H1 (cell line): ENCODE data around the gene PRR30. TPM values are rescaled to one million over a fixed set of nuclear protein-coding genes. Genes with fewer than 3 reads are reported as not detected.

Experiments
- CTCF ChIA-PET: fragments of 300-600 bp; sonication (Branson Sonifier 250); formaldehyde crosslinking; loops from one replicate; lab custom pipeline; 2021; ENCODE audit not compliant: partially characterized antibody; lab: Charles Lee
- POLR2A ChIA-PET: fragments of 300-600 bp; sonication (Branson Sonifier 250); formaldehyde crosslinking; loops from one replicate; lab custom pipeline; 2021; ENCODE audit warnings: inconsistent platforms; ENCODE audit not compliant: partially characterized antibody; lab: Charles Lee
- DNase-seq, 2 experiments: peaks; one replicate each; pipeline versions ENCODE4 v3.0.0 to v3.0.0-alpha.2; 2010 to 2022; ENCODE audit warnings: low spot score in 2 of 2, low read depth in 1 of 2, mixed read lengths in 1 of 2
- FAIRE-seq: peaks from 2 replicates; lab custom pipeline; 2011; peaks lifted over from hg19 to GRCh38; lab: Jason Lieb, UNC
- H2AFZ ChIP-seq: 2 replicates; pipeline ENCODE4 v1.8.1; 2012; ENCODE audit warnings: low read length, inconsistent platforms
- H2AK5ac ChIP-seq: 2 replicates; pipeline ENCODE4 v1.6.1; 2013; ENCODE audit warnings: low read depth, low read length
- H2BK120ac ChIP-seq: replicated peaks from 2 replicates; pipeline ENCODE3; 2013; ENCODE audit warnings: low read depth, low read length, inconsistent platforms
- H2BK12ac ChIP-seq: 2 replicates; pipeline ENCODE4 v1.6.1; 2013; ENCODE audit warnings: low read depth, low read length
- H2BK15ac ChIP-seq: 2 replicates; pipeline ENCODE4 v1.6.1; 2013; ENCODE audit warnings: low read length
- H2BK20ac ChIP-seq: 2 replicates; pipeline ENCODE4 v1.6.1; 2013; ENCODE audit warnings: low read length
- H2BK5ac ChIP-seq: 2 replicates; pipeline ENCODE4 v1.6.1; 2013; ENCODE audit warnings: low read depth, low read length
- H3K14ac ChIP-seq: 2 replicates; pipeline ENCODE4 v1.6.1; 2013; ENCODE audit warnings: inconsistent platforms; ENCODE audit not compliant: insufficient read length
- H3K18ac ChIP-seq: 2 replicates; pipeline ENCODE4 v1.6.1; 2013; ENCODE audit warnings: low read length; ENCODE audit errors: extremely low read depth
- H3K23ac ChIP-seq: 2 replicates; pipeline ENCODE4 v1.6.1; 2013; ENCODE audit warnings: inconsistent platforms; ENCODE audit not compliant: insufficient read length
- H3K23me2 ChIP-seq: 2 replicates; pipeline ENCODE4 v1.6.1; 2013; ENCODE audit warnings: low read depth, low read length
- H3K27ac ChIP-seq: 2 replicates; pipeline ENCODE4 v1.6.1; 2011; ENCODE audit warnings: low read depth, low read length, inconsistent platforms
- H3K27me3 ChIP-seq, 4 experiments: replicated peaks in 1 of 4; 1 replicate in 1 of 4; 2 replicates in 3 of 4; pipeline versions ENCODE4 v1.6.1 to v1.8.1; 2011 to 2013; ENCODE audit warnings: low read length in 3 of 4, mild to moderate bottlenecking in 3 of 4, inconsistent platforms in 2 of 4, mixed read lengths in 2 of 4, moderate library complexity in 1 of 4; ENCODE audit not compliant: control insufficient read depth in 3 of 4, insufficient read depth in 3 of 4; ENCODE audit errors: extremely low read depth in 1 of 4
- H3K36me3 ChIP-seq, 4 experiments: 2 replicates each; pipeline versions ENCODE4 v1.6.1 to v1.8.1; 2011 to 2013; ENCODE audit warnings: mild to moderate bottlenecking in 4 of 4, low read length in 3 of 4, moderate library complexity in 2 of 4, control low read depth in 1 of 4, inconsistent platforms in 1 of 4; ENCODE audit not compliant: insufficient read depth in 4 of 4, control insufficient read depth in 2 of 4
- H3K4ac ChIP-seq: replicated peaks from 2 replicates; pipeline ENCODE3; 2013; ENCODE audit warnings: low read length, low read depth, mixed read lengths, inconsistent platforms; ENCODE audit not compliant: insufficient read length
- H3K4me1 ChIP-seq, 4 experiments: replicated peaks in 1 of 4; 1 replicate in 1 of 4; 2 replicates in 3 of 4; pipeline versions ENCODE4 v1.6.1 to v1.8.1; 2011 to 2013; ENCODE audit warnings: low read length in 3 of 4, inconsistent platforms in 2 of 4, mixed read lengths in 1 of 4; ENCODE audit not compliant: insufficient read depth in 4 of 4, control insufficient read depth in 3 of 4
- H3K4me2 ChIP-seq, 2 experiments: 2 replicates each; pipeline versions ENCODE4 v1.6.1 to v1.8.1; 2011 to 2013; ENCODE audit warnings: low read depth in 2 of 2, low read length in 2 of 2, control low read depth in 1 of 2, inconsistent platforms in 1 of 2, mild to moderate bottlenecking in 1 of 2; ENCODE audit not compliant: insufficient read depth in 1 of 2
- H3K4me3 ChIP-seq, 4 experiments: fragments of 200-600, 300-600 bp in 1 of 4; sonication (generic), shearing (Covaris generic), sonication (Bioruptor Twin) in 1 of 4; 2 replicates each; pipeline versions ENCODE4 v1.5.1 to v1.8.1; 2011 to 2016; ENCODE audit warnings: low read length in 4 of 4, low read depth in 3 of 4, control low read depth in 2 of 4, inconsistent platforms in 2 of 4, mild to moderate bottlenecking in 2 of 4, mixed read lengths in 1 of 4, moderate library complexity in 1 of 4; ENCODE audit not compliant: insufficient read depth in 2 of 4; ENCODE audit errors: extremely low read depth in 1 of 4
- H3K56ac ChIP-seq: replicated peaks from 2 replicates; pipeline ENCODE3; 2013; ENCODE audit warnings: low read depth, mild to moderate bottlenecking, mixed read lengths, low read length, inconsistent platforms; ENCODE audit not compliant: insufficient read length
- H3K79me1 ChIP-seq: 2 replicates; pipeline ENCODE4 v1.6.1; 2013; ENCODE audit warnings: low read depth, low read length, control low read depth
- H3K79me2 ChIP-seq, 2 experiments: 2 replicates each; pipeline versions ENCODE4 v1.6.1 to v1.8.1; 2012 to 2013; ENCODE audit warnings: low read length in 2 of 2, mild to moderate bottlenecking in 2 of 2, inconsistent platforms in 1 of 2; ENCODE audit not compliant: insufficient read depth in 2 of 2, control insufficient read depth in 1 of 2
- H3K9ac ChIP-seq, 4 experiments: replicated peaks in 1 of 4; 1 replicate in 1 of 4; 2 replicates in 3 of 4; pipeline versions ENCODE4 v1.6.1 to v1.8.1; 2011 to 2013; ENCODE audit warnings: low read depth in 3 of 4, low read length in 3 of 4, control low read depth in 2 of 4, mild to moderate bottlenecking in 2 of 4, moderate library complexity in 2 of 4, inconsistent platforms in 1 of 4; ENCODE audit errors: extremely low read depth in 1 of 4
- H3K9me3 ChIP-seq, 2 experiments: 2 replicates each; pipeline versions ENCODE4 v1.6.1 to v1.8.1; 2012 to 2013; ENCODE audit warnings: mild to moderate bottlenecking in 2 of 2, moderate library complexity in 2 of 2, control low read depth in 1 of 2, inconsistent platforms in 1 of 2, low read depth in 1 of 2, low read length in 1 of 2, mixed read lengths in 1 of 2; ENCODE audit not compliant: insufficient read depth in 2 of 2
- H4K20me1 ChIP-seq, 2 experiments: replicated peaks in 1 of 2; 2 replicates each; pipeline versions ENCODE3 to v1.8.1; 2011 to 2013; ENCODE audit warnings: inconsistent platforms in 2 of 2, low read length in 2 of 2, mild to moderate bottlenecking in 1 of 2; ENCODE audit not compliant: insufficient read depth in 2 of 2, control insufficient read depth in 1 of 2
- H4K5ac ChIP-seq: 2 replicates; pipeline ENCODE4 v1.6.1; 2013; ENCODE audit warnings: low read length, low read depth, mixed read lengths, inconsistent platforms; ENCODE audit not compliant: insufficient read length
- H4K8ac ChIP-seq: 2 replicates; pipeline ENCODE4 v1.8.0; 2013; ENCODE audit warnings: mild to moderate bottlenecking, moderate library complexity, low read length, inconsistent platforms; ENCODE audit not compliant: insufficient read depth; ENCODE audit errors: extremely low read depth
- H4K91ac ChIP-seq: replicated peaks from 2 replicates; pipeline ENCODE3; 2013; ENCODE audit warnings: low read length, mixed read lengths, inconsistent platforms; ENCODE audit not compliant: insufficient read length
- BRCA1 ChIP-seq: IDR thresholded peaks from 2 replicates; pipeline ENCODE4 v1.6.1; 2012; ENCODE audit warnings: low read depth, low read length, improper control_type of control experiment
- NRF1 ChIP-seq: IDR thresholded peaks from 2 replicates; pipeline ENCODE4 v1.6.1; 2011; ENCODE audit warnings: mild to moderate bottlenecking, low read depth, low read length, improper control_type of control experiment
- YY1 ChIP-seq: IDR thresholded peaks from 2 replicates; pipeline ENCODE4 v1.6.1; 2011; ENCODE audit warnings: low read depth, mild to moderate bottlenecking, low read length
- WGBS, 2 experiments: shearing (Covaris generic) in 1 of 2; methylation state at CpG; one replicate each; pipeline versions ENCODE4 v1.1.6 to v1.1.7; 2013 to 2015; ENCODE audit warnings: low lambda C conversion rate in 2 of 2, mixed read lengths in 2 of 2, inconsistent platforms in 1 of 2, low coverage in 1 of 2, missing lambda C conversion rate in 1 of 2; ENCODE audit not compliant: insufficient replicate concordance in 2 of 2, insufficient coverage in 1 of 2, insufficient read length in 1 of 2; ENCODE audit errors: extremely low coverage in 1 of 2, missing lambda C conversion rate in 1 of 2; 5-methylcytosine and 5-hydroxymethylcytosine counted together
- polyA plus RNA-seq, 7 experiments: library from polyadenylated mRNA; depleted of rRNA in 3 of 7; stranded (reverse) in 5 of 7; unstranded in 2 of 7; fragments of >200 nt in 5 of 7; fragments of 200-250 nt in 2 of 7; gene quantifications; 1 replicate in 5 of 7; 2 replicates in 1 of 7; 4 replicates in 1 of 7; pipeline versions ENCODE4 v1.2.1 to v1.2.3, GENCODE V29; 2011 to 2013; ENCODE audit warnings: missing spikeins in 2 of 7, mixed read lengths in 2 of 7
- total RNA-seq: library from RNA; stranded (reverse); fragmentation: NEBNext Ultra II Directional; extraction: Animal tissue kit (Norgen Biotek cat#: 25700); gene quantifications from 2 replicates; pipeline ENCODE4 v1.2.1, GENCODE V29; 2021

PRR30 gene
- total and polyA plus RNA-seq, 2 of the 8 experiments (the other 6 are each of a cell fraction or from before 2014, with no cell fraction given): not detected

DNA sequence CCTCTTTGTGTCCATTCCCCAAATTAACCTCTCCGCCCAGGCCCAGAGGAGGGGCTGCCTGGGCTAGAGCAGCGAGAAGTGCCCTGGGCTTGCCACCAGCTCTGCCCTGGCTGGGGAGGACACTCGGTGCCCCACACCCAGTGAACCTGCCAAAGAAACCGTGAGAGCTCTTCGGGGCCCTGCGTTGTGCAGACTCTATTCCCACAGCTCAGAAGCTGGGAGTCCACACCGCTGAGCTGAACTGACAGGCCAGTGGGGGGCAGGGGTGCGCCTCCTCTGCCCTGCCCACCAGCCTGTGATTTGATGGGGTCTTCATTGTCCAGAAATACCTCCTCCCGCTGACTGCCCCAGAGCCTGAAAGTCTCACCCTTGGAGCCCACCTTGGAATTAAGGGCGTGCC lies 39.2 kb downstream of the PRR30 start:
- no peak overlapping the region for H4K8ac ChIP-seq
- no peaks in the 10 kb centered on the region; the same call in 1 of the 2 replicates for H3K79me1 ChIP-seq
- no peaks in the 10 kb centered on the region for H3K79me2 ChIP-seq
- no peak overlapping the region for H2BK15ac ChIP-seq
- H2BK120ac ChIP-seq: no peak overlapping the region
- H3K36me3 ChIP-seq: no peaks in the 10 kb centered on the region
- H3K9me3 ChIP-seq: no peaks in the 10 kb centered on the region
- H3K18ac ChIP-seq: no peak overlapping the region
- no peak overlapping the region for H3K9ac ChIP-seq
- DNase-seq: no peak
- H3K23me2 ChIP-seq: no peaks in the 10 kb centered on the region
- ChIA-PET POLR2A (interaction anchor here (0.7 to 3.4 kb wide), 8 partner anchors 14 to 149 kb away, joined by 3 to 10 read pairs (median 3); partner anchors contain the start of genes ATRAID, OST4, PREB and SLC5A6), CTCF (interaction anchor here (0.7 to 12.7 kb wide), 28 partner anchors 11 to 204 kb away, joined by 3 to 120 read pairs (median 8); partner anchors contain the start of genes ABHD1, KHK, PREB and PRR30)
- no peak overlapping the region for H3K27ac ChIP-seq
- no peak overlapping the region for H2BK5ac ChIP-seq
- no peak overlapping the region for H2AK5ac ChIP-seq
- no peak overlapping the region for H3K4me2 ChIP-seq
- H3K23ac ChIP-seq: no peak overlapping the region
- TF ChIP-seq BRCA1 (no peak), YY1 (no peak), NRF1 (no peak)
- WGBS, 2 experiments: 82% methylated on average over 9 of the region's 10 CpGs; no CpG with 5 or more reads in 1 of the 2 experiments
- no peak overlapping the region for H4K5ac ChIP-seq
- no peak overlapping the region for H4K91ac ChIP-seq
- H4K20me1 ChIP-seq: no peaks in the 10 kb centered on the region
- peaks cover 0 to 2% (median under 1%) of the 10 kb centered on the region in 4 experiments; a peak in 2 of 7 replicates for H3K4me1 ChIP-seq
- H3K56ac ChIP-seq: no peak overlapping the region
- no peak overlapping the region for H2BK20ac ChIP-seq
- no peak overlapping the region for H2AFZ ChIP-seq
- no peaks in the 10 kb centered on the region for H3K27me3 ChIP-seq
- H3K14ac ChIP-seq: no peak overlapping the region
- no peak for FAIRE-seq
- no peak overlapping the region for H3K4ac ChIP-seq
- no peak overlapping the region for H3K4me3 ChIP-seq
- no peak overlapping the region for H2BK12ac ChIP-seq
